WTC11 (cell line): ENCODE measurements around the gene GRPR. TPM values are rescaled to one million over a fixed set of nuclear protein-coding genes. Genes with fewer than 3 reads are reported as not detected.
A peak's percentile ranks its signal among the peaks of the same experiment; 100 is the strongest.

Experiments
- ATAC-seq: fragments of 200-7000 bp; cut with Tn5 transposase; 2 replicates; pipeline ENCODE4 v1.10.0; 2021; ENCODE audit warnings: mild to moderate bottlenecking, moderate library complexity
- Bru-seq: library from RNA; stranded (reverse); fragments of 400-500 nt; gene quantifications from one replicate; lab custom pipeline; 2021; lab: Mats Ljungman, UMichigan
- CTCF ChIA-PET: fragments of 300-600 bp; sonication (Branson Sonifier 250); formaldehyde crosslinking; loops from one replicate; lab custom pipeline; 2021; ENCODE audit warnings: antibody characterized with exemption; lab: Charles Lee
- POLR2A ChIA-PET: fragments of 350-600 bp; sonication (Branson Sonifier 250); formaldehyde crosslinking; loops from one replicate; lab custom pipeline; 2021; ENCODE audit warnings: antibody characterized with exemption; lab: Charles Lee
- DNase-seq: peaks from one replicate; pipeline ENCODE4 v3.0.0; 2021; ENCODE audit warnings: low spot score
- H3K27ac Mint-ChIP-seq: 2 replicates; pipeline ENCODE4 v1.8.0; 2021; ENCODE audit warnings: mixed read lengths
- H3K27me3 Mint-ChIP-seq: 2 replicates; pipeline ENCODE4 v1.8.0; 2021; ENCODE audit warnings: low read depth, mild to moderate bottlenecking, moderate library complexity, mixed read lengths
- H3K36me3 Mint-ChIP-seq: 2 replicates; pipeline ENCODE4 v1.8.0; 2021; ENCODE audit warnings: mixed read lengths
- H3K4me1 Mint-ChIP-seq: 2 replicates; pipeline ENCODE4 v1.8.0; 2022; ENCODE audit warnings: mixed read lengths
- H3K4me3 Mint-ChIP-seq: 2 replicates; pipeline ENCODE4 v1.8.0; 2021; ENCODE audit warnings: mild to moderate bottlenecking, moderate library complexity, mixed read lengths
- H3K9me3 Mint-ChIP-seq: 2 replicates; pipeline ENCODE4 v1.8.0; 2021; ENCODE audit warnings: mixed read lengths
- ATF2 ChIP-seq: sonication (generic); formaldehyde crosslinking; IDR thresholded peaks from 2 replicates; pipeline ENCODE4 v1.8.1; 2022; ENCODE audit warnings: low read depth, missing genetic modification reagents, borderline replicate concordance
- CREM ChIP-seq: sonication (generic); formaldehyde crosslinking; IDR thresholded peaks from 2 replicates; pipeline ENCODE4 v1.8.1; 2022; ENCODE audit warnings: mild to moderate bottlenecking, missing genetic modification reagents, moderate library complexity
- ESRRA ChIP-seq: sonication (generic); formaldehyde crosslinking; IDR thresholded peaks from 2 replicates; pipeline ENCODE4 v1.8.1; 2022; ENCODE audit warnings: mild to moderate bottlenecking, missing genetic modification reagents, borderline replicate concordance
- HMGA2 ChIP-seq: fragments of 250-450 bp; sonication (Bioruptor Pico); IDR thresholded peaks from 2 replicates; pipeline ENCODE4 v1.4.0; 2021; ENCODE audit warnings: mild to moderate bottlenecking, moderate library complexity
- NFYB ChIP-seq: sonication (generic); formaldehyde crosslinking; conservative IDR thresholded peaks from 2 replicates; pipeline ENCODE4 v1.8.0; 2022; ENCODE audit warnings: low read depth, missing genetic modification reagents
- NR2C2 ChIP-seq: sonication (generic); formaldehyde crosslinking; IDR thresholded peaks from 2 replicates; pipeline ENCODE4 v1.8.0; 2022; ENCODE audit warnings: mild to moderate bottlenecking, missing genetic modification reagents
- OVOL2 ChIP-seq: fragments of 250-450 bp; sonication (Bioruptor Pico); IDR thresholded peaks from 2 replicates; pipeline ENCODE4 v1.9.0; 2021; ENCODE audit warnings: mild to moderate bottlenecking, borderline replicate concordance
- SMAD3 ChIP-seq: sonication (generic); formaldehyde crosslinking; IDR thresholded peaks from 2 replicates; pipeline ENCODE4 v1.8.0; 2022; ENCODE audit warnings: missing genetic modification reagents, mild to moderate bottlenecking, borderline replicate concordance
- TCF7 ChIP-seq: sonication (generic); formaldehyde crosslinking; IDR thresholded peaks from 2 replicates; pipeline ENCODE4 v1.8.0; 2022; ENCODE audit warnings: mild to moderate bottlenecking, low read depth, missing genetic modification reagents, moderate library complexity
- TEAD1 ChIP-seq: sonication (generic); formaldehyde crosslinking; IDR thresholded peaks from 2 replicates; pipeline ENCODE4 v1.8.0; 2022; ENCODE audit warnings: mild to moderate bottlenecking, missing genetic modification reagents
- ZBTB43 ChIP-seq: sonication (generic); formaldehyde crosslinking; IDR thresholded peaks from 2 replicates; pipeline ENCODE4 v1.8.1; 2023; ENCODE audit warnings: mild to moderate bottlenecking, missing genetic modification reagents
- ZNF263 ChIP-seq: sonication (generic); formaldehyde crosslinking; IDR thresholded peaks from 2 replicates; pipeline ENCODE4 v1.8.1; 2022; ENCODE audit warnings: low read depth, mild to moderate bottlenecking, moderate library complexity, missing genetic modification reagents
- ZNF317 ChIP-seq: sonication (generic); formaldehyde crosslinking; IDR thresholded peaks from 2 replicates; pipeline ENCODE4 v1.8.1; 2023; ENCODE audit warnings: low read depth, mild to moderate bottlenecking, moderate library complexity, missing genetic modification reagents, borderline replicate concordance
- long read RNA-seq, 3 experiments: library from RNA in 1 of 3; library from capped mRNA in 1 of 3; library from polyadenylated mRNA in 1 of 3; unstranded in 2 of 3; stranded (forward) in 1 of 3; transcript quantifications; one replicate each; pipeline ENCODE4 v2.0.0, GENCODE V29; 2021
- total RNA-seq: library from RNA; stranded (reverse); gene quantifications from 3 replicates; pipeline ENCODE4 v1.2.3, GENCODE V29; 2021
- TF ChIP-seq, protein P1 (sequence below): fragments of 200-600 bp; IDR thresholded peaks from 2 replicates; pipeline ENCODE4 v1.8.0; 2022; ENCODE audit warnings: antibody characterized with exemption
- TF ChIP-seq, protein P2 (sequence below): sonication (generic); formaldehyde crosslinking; IDR thresholded peaks from 2 replicates; pipeline ENCODE4 v1.8.0; 2023; ENCODE audit warnings: missing genetic modification reagents

Gene GRPR
- total RNA-seq, result 8.9 to 18.4 TPM (median 18.0 TPM) in 3 replicates
- Bru-seq, nascent RNA, result percentile 65 among the genes with signal in this experiment
- long read RNA-seq, experiment 1, transcript GRPR-201 (3 exons, 1,929 nt), result major isoform, 11 of 29 reads
- long read RNA-seq, experiment 1, partial matches to known transcripts, result 0 of 29 reads
- long read RNA-seq, experiment 1, other reads (novel, unspliced or antisense), result 18 of 29 reads
- long read RNA-seq, experiment 2, transcript GRPR-201 (3 exons, 1,929 nt), result major isoform, 6 of 7 reads
- long read RNA-seq, experiment 2, partial matches to known transcripts, result 1 of 7 reads
- long read RNA-seq, experiment 2, other reads (novel, unspliced or antisense), result 0 of 7 reads
- long read RNA-seq, experiment 3, partial matches to known transcripts, result 0 of 4 reads
- long read RNA-seq, experiment 3, other reads (novel, unspliced or antisense), result 3 of 4 reads

DNA sequence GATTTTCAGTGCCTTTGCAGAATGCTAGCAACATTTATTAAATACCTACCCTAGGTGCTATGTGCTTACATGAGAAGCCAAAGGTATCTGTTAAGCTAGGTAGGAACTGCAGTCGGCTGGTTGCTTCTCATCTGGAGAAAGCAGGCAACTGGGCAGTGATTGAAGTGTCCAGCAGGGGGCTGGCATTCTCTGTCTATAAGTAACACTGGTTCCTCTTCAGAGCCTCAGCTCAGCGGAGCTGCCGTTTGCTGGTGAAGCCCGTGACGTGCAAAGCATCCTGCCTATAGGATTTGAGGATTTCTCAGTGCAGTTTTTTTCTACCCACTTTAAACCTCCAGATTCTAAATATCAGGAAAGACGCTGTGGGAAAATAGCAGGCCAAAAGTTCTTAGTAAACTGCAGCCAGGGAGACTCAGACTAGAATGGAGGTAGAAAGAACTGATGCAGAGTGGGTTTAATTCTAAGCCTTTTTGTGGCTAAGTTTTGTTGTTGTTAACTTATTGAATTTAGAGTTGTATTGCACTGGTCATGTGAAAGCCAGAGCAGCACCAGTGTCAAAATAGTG is at the start of gene GRPR:
GRPR (plus strand) TSS at position 344 of the 565 bp plus-strand sequence. CDS start 389 bp downstream, outside the sequence.
- peak; percentile 82 for DNase-seq
- Mint-ChIP-seq H3K4me1 (peaks cover 45% of the 10 kb centered on the region), H3K27me3 (peaks cover 3% of the 10 kb centered on the region; the same call in 1 of the 2 replicates), H3K27ac (peak within 1 kb of the TSS; percentile 83), H3K36me3 (peaks cover 22% of the 10 kb centered on the region), H3K9me3 (peaks cover 21% of the 10 kb centered on the region), H3K4me3 (peak within 1 kb of the TSS; percentile 74)
- POLR2A ChIA-PET, result interaction anchor here (0.6 kb wide), 1 partner anchor 590 kb away, joined by 4 read pairs; no protein-coding TSS in a partner anchor
- ATAC-seq, result peak; percentile 99
- TF ChIP-seq OVOL2 (no peak), NFYB (CRISPR knock-in tag) (0 out of 2 replicates have a peak, but pooled peaks have one; percentile 10)
- TF ChIP-seq, protein P1, sequence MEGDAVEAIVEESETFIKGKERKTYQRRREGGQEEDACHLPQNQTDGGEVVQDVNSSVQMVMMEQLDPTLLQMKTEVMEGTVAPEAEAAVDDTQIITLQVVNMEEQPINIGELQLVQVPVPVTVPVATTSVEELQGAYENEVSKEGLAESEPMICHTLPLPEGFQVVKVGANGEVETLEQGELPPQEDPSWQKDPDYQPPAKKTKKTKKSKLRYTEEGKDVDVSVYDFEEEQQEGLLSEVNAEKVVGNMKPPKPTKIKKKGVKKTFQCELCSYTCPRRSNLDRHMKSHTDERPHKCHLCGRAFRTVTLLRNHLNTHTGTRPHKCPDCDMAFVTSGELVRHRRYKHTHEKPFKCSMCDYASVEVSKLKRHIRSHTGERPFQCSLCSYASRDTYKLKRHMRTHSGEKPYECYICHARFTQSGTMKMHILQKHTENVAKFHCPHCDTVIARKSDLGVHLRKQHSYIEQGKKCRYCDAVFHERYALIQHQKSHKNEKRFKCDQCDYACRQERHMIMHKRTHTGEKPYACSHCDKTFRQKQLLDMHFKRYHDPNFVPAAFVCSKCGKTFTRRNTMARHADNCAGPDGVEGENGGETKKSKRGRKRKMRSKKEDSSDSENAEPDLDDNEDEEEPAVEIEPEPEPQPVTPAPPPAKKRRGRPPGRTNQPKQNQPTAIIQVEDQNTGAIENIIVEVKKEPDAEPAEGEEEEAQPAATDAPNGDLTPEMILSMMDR, result peak; percentile 58
- CTCF ChIA-PET, result interaction anchor here (0.7 to 2.6 kb wide), 23 partner anchors 8 to 385 kb away, joined by 3 to 17 read pairs (median 3); partner anchors contain the start of gene CA5B

DNA sequence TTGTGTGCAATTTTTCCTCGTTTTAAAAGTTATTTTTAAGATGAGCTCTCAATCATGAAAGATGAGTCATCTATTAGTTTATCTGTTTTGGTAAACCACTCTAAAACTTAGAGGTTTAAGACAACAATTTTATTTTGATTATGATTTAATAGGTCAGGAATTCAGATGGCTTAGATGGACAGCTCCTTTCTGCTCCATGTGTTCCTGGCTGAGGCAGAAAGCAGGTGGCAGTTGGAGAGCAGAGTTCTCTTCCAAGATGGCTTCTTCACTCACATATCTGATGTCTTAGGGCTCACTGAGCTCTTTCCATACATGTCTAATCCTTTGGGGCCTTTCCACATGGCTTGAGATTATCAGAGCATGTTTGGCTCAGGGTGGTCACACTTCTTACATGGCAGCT is 48.3 kb upstream of the GRPR start:
- CTCF ChIA-PET, result interaction anchor here (0.7 kb wide), 1 partner anchor 137 kb away, joined by 3 read pairs; no protein-coding TSS in a partner anchor
- peaks cover 30% of the 10 kb centered on the region for H3K9me3 Mint-ChIP-seq
- no peak overlapping the region for H3K4me3 Mint-ChIP-seq
- no peak overlapping the region for H3K27ac Mint-ChIP-seq
- ATAC-seq (no peak), DNase-seq (no peak)
- H3K4me1 Mint-ChIP-seq, result peaks cover 14% of the 10 kb centered on the region
- TF ChIP-seq TCF7 (CRISPR knock-in tag) (no peak), HMGA2 (CRISPR knock-in tag) (no peak), ZNF263 (CRISPR knock-in tag) (no peak)
- no peaks in the 10 kb centered on the region for H3K27me3 Mint-ChIP-seq
- POLR2A ChIA-PET, result interaction anchor here (0.5 kb wide), 1 partner anchor 142 kb away, joined by 3 read pairs; no protein-coding TSS in a partner anchor
- peaks cover 12% of the 10 kb centered on the region for H3K36me3 Mint-ChIP-seq

GRCh38 chrX:16076834-16077233 is 46.5 kb upstream of the GRPR start:
- no peaks in the 10 kb centered on the region for H3K27me3 Mint-ChIP-seq
- ChIA-PET POLR2A (no interaction called here), CTCF (no interaction called here)
- peaks cover 24% of the 10 kb centered on the region for H3K9me3 Mint-ChIP-seq
- H3K4me3 Mint-ChIP-seq, result no peak overlapping the region
- ATAC-seq, result no peak
- H3K27ac Mint-ChIP-seq, result no peak overlapping the region
- peaks cover 14% of the 10 kb centered on the region for H3K4me1 Mint-ChIP-seq
- H3K36me3 Mint-ChIP-seq, result peaks cover 6% of the 10 kb centered on the region; the same call in 1 of the 2 replicates
- TF ChIP-seq TEAD1 (CRISPR knock-in tag) (no peak), ESRRA (CRISPR knock-in tag) (no peak), ZNF263 (CRISPR knock-in tag) (no peak), ZNF317 (no peak), ATF2 (CRISPR knock-in tag) (no peak), CREM (CRISPR knock-in tag) (no peak), ZBTB43 (CRISPR knock-in tag) (no peak), SMAD3 (CRISPR knock-in tag) (no peak), NR2C2 (CRISPR knock-in tag) (no peak)
- TF ChIP-seq, protein P2, sequence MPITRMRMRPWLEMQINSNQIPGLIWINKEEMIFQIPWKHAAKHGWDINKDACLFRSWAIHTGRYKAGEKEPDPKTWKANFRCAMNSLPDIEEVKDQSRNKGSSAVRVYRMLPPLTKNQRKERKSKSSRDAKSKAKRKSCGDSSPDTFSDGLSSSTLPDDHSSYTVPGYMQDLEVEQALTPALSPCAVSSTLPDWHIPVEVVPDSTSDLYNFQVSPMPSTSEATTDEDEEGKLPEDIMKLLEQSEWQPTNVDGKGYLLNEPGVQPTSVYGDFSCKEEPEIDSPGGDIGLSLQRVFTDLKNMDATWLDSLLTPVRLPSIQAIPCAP (CRISPR knock-in tag), result no peak
- DNase-seq, result no peak
